Superior temporal gyrus (tissue), 1 donor: Measurements from ENCODE around the gene RNF26.
"Not testable (repeated sequence)": the region's sequence is repeated elsewhere in the genome, so short reads cannot be mapped to it uniquely, and the experiment has no call there.

ENCODE experiments used
- DNase-seq: peaks from one replicate; pipeline ENCODE4 v3.0.0-alpha.2; 2016; ENCODE audit errors: extremely low spot score

RNF26 gene

GRCh38 chr11:119371778-119372182 lies 37.5 kb downstream of the RNF26 start:
- peak; percentile 78 for DNase-seq

GRCh38 chr11:119372260-119373058 lies 38.1 kb downstream of the RNF26 start:
- no peak for DNase-seq

GRCh38 chr11:119373059-119373920 lies 39.0 kb downstream of the RNF26 start:
- DNase-seq = no peak

GRCh38 chr11:119373921-119374631 lies 39.7 kb downstream of the RNF26 start:
- peak; percentile 94 for DNase-seq

GRCh38 chr11:119374632-119375336 lies 40.5 kb downstream of the RNF26 start:
- peak; percentile 75 for DNase-seq

GRCh38 chr11:119375337-119376196 lies 41.2 kb downstream of the RNF26 start:
- peak; percentile 88 for DNase-seq

- DNase-seq = peak; percentile 96
Observed at GRCh38 chr11:119376197-119376847, 42.0 kb downstream of the RNF26 start.

GRCh38 chr11:119377112-119377901 lies 43.0 kb downstream of the RNF26 start:
- DNase-seq = no peak

GRCh38 chr11:119377961-119378667 lies 43.8 kb downstream of the RNF26 start:
- DNase-seq = no peak

- no peak for DNase-seq
Observed at GRCh38 chr11:119378851-119379465, 44.6 kb downstream of the RNF26 start.

- no peak for DNase-seq
Observed at GRCh38 chr11:119380160-119380826, 46.0 kb downstream of the RNF26 start.

- DNase-seq = peak; percentile 25
Observed at GRCh38 chr11:119380827-119381180, 46.5 kb downstream of the RNF26 start.

GRCh38 chr11:119381181-119381988 lies 47.1 kb downstream of the RNF26 start, which contains the start of gene USP2:
USP2 (minus strand) TSS chr11:119381690; CDS start chr11:119373480, 8,210 bp downstream.
- DNase-seq = peak; percentile 99

- no peak for DNase-seq
Observed at GRCh38 chr11:119382101-119382500, 47.8 kb downstream of the RNF26 start.

GRCh38 chr11:119382513-119382912 lies 48.2 kb downstream of the RNF26 start:
- DNase-seq = not testable (repeated sequence)

GRCh38 chr11:119384332-119384731 lies 50.0 kb downstream of the RNF26 start:
- DNase-seq = no peak
